Measurements from ENCODE around the gene LIMK1.
"Not testable (repeated sequence)": the region's sequence is repeated elsewhere in the genome, so short reads cannot be mapped to it uniquely, and the experiment has no call there.

LIMK1 gene
- total RNA-seq: 15.9 to 35.9 reads per million in 2 donors

DNA sequence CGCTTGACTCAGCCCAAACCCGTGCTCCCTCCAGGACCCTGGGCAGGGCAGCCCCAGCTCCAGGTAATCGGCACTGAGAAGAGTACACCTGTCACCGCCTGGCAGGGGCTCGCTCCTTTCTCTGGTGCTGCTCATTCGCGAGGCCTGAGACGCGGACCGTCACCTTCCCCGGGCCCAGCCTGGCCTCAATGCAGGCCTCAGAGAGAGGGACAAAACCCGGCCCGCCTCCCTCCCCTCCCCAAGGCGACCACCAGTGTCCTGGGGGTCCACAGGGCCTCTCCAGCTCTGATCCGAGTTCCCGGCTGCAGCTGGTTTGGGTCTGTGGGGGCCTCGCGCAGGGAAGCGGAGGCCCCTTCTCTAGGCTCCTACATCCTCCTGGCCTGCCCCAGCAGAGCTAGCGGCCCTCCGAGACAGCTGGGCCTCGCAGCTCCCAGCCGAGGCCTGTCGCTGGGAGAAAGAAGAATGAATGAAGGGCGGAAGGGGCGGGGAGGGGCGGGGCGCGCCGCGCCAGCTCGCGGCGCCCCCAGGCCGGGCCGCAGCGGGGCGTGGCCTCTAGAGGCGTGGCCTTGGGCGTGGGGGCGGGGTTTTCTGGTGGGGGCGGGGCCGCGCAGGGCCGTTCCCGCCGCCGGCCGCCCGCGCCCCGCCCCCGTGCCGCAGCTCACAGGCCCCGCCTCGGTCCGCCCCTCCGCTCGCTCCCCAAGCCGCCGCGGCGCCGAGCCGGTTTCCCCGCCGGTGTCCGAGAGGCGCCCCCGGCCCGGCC lies at the start of gene LIMK1:
Gene LIMK1, plus strand, starts transcription at position 688 of the 760 bp plus-strand sequence. CDS start 187 bp downstream, outside the sequence.
- DNase-seq: peak; percentile 79

DNA sequence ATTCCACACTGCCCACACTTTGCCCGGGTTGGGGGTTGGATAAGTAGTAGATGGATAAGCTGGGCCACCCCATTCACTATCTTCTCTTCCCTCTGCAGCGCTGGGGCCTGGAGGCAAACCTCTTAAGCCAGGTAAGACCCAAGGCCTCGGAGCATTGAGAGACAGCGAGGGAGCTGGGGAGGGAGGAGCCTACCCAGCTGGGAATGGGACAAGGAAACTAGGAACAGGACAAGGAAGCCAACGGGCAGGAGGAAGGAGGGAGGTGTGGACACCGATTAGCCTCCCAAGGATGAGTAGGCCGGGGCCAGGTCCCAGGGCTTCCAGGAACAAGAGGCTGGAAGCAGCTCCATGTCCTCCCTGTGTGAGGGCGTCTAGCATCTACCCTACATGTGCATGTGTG lies 46.0 kb upstream of the LIMK1 start:
- DNase-seq: no peak

DNA sequence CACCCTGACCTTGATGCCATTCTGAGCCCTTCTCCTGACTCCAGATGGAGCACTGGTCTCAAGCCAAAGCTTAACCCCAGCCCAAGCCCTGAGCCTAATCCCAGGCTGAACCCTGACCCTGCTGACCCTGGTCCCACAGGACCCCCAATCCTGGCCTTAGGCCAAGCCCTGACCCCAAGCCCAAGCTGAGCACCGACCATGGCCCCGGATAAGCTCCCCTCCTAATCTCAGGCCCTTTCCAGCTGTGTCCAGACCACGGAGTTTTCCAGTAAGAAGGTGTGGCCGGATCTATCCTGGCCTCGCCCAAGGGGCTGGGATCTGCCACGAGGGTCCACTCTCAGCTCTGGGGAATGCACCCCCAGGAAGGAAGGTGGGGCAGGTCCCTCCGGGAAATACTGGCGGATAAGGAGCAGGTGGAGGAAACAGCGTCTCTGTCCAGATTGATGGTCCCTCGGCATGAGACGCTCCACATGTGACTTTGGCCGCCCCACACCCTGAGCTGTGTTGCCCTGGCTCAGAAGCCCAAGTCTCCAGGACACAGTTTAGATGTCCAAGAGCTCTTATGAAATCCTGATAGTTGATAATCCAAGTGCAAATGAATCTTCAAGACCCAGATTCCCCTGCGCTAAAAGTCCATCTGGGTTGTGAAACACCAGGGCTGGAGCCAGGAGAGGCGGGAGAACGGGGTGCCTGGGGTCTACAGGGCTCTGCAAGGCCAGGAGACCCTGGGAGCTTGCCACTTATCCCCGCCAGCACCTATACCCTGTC lies 45.2 kb upstream of the LIMK1 start:
- DNase-seq: no peak

DNA sequence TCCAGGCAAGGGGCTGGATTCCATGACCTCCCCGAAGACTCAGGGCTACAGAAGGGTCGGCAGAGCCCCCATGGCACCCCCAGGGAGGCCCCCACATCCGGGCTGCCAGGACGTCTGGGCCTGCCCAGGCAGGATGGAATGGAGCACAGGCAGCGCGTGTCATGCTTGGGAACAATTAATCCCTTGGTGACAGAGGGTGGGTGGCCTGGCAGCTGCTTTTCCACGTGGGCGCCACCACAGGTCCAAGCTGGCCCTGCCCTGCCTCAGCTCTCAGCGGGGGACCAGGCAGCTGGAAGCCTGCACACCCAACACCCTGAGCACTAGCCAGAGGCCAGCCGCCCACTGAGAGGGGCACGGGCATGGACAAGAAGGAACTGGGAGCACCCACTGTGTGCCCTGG lies 44.3 kb upstream of the LIMK1 start:
- DNase-seq: no peak

DNA sequence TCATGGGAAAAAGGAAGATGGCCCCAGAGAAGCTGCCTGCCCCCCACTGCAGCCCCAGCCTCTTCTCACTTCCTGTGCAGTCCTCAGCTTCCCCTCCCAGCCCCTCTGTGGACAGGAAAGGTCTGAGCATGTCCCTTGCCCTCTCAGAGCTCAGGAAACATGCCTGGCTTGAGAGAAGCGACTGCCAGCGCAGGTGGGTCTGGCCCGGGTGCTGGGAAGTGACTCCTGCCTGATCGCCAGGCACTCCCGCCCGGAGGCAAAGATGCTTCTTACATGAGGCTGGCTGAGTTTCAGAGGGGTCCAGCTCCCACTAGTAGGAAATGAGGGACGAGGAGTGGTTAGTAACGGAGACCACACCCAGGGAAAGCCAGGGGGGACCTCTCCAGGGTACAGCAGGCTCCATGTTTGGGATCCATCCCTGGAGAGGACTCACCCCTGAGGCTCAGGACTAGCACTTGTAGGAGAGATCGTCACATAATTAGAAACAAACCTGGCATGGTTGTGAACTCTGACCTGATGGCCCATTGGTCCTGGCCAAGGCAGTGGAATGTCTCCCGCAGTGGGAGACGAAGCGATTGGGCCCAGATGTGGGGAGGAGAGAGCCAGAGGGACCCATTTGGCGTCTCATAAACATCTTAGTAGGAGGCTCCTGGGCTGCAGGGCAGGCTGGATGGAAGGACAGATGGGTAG lies 43.4 kb upstream of the LIMK1 start:
- no peak for DNase-seq

DNA sequence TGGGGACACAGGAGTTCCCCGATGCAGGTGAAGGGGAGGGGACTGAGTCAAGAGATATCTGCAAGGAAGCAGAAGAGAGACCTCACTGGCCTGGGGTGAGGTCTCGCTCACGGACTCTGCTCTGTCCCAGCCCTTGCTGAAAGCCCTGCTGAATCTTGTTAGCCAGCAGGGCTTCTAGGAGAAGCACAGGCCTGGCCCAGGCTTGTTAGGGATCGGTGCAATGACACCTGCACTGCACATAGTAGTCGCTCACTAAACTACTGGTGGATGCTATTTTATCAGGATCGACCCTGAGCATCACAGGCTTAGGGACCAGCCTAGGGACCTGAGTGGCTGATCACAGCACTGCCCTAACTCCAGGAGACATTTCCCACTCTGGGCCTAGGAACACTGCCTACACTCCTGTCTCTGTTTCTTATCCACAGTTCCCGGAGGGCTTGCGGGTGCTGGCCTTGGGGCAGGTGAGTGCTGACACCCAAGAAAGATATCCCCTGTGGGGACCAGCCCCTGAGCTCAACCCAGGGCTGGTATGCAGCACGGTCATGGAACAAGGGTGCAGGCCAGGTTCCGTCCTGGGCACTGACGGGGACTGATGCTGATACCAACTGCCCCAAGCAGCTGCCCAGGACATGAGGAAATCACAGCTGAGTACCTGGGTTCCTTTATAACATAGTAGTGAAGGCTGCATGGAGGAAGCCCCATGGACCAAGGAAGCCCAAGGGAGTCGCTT lies 42.6 kb upstream of the LIMK1 start:
- no peak for DNase-seq

DNA sequence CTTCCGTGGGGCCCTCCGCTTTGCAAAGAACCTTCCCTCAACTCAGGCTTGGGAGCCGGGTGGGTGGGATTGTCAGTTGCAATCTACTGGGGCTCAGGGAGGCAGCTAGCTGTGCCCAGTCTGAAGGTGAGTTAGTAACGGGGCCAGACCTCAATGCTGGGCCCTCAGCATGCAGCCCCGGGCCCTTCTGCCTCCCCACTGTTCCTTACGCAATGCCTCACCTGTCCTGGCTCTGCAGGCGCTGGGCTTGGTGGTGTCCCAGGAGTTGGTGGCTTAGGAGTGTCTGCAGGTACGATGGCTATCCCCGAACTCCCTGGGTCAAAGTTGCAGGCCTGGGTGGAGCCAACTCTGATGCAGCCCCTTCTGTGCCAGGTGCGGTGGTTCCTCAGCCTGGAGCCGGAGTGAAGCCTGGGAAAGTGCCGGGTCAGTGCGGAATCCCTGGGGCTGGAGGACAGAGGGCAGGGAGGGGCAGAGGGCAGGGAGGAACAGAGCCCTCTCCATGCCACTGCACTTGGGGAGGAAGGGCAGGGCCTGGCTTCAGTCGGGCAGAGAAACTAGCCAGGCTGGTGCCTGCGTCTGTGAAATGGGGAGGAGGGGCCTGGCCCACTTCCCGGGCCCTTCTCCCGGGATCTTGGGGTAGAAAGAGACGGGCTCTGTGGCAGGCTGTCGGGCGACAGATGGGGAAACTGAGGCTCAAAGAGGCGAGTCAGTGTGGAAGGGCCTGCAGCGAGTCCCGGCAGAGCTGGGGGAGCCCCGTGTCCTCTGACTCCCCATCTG lies 40.7 kb upstream of the LIMK1 start:
- no peak for DNase-seq

DNA sequence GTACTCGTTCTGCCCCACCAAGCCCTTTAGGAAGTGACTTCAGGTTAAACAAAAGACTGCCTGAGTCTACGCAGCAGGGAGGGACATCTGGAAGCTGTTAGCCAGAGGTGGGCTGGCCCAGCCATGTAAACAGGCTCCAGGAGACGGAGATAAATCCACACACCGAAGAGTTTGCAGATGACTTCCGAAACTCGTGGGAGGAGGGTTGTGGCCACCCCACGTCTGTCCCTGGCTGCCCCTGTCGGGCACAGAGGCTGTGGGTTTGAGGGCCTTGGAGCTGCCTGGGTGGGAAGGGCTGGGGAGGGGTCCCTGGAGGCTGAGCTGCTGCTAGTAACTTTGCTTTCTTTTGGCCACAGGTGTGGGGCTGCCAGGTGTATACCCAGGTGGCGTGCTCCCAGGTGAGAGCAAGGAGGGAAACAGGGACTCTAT lies 40.1 kb upstream of the LIMK1 start:
- no peak for DNase-seq

DNA sequence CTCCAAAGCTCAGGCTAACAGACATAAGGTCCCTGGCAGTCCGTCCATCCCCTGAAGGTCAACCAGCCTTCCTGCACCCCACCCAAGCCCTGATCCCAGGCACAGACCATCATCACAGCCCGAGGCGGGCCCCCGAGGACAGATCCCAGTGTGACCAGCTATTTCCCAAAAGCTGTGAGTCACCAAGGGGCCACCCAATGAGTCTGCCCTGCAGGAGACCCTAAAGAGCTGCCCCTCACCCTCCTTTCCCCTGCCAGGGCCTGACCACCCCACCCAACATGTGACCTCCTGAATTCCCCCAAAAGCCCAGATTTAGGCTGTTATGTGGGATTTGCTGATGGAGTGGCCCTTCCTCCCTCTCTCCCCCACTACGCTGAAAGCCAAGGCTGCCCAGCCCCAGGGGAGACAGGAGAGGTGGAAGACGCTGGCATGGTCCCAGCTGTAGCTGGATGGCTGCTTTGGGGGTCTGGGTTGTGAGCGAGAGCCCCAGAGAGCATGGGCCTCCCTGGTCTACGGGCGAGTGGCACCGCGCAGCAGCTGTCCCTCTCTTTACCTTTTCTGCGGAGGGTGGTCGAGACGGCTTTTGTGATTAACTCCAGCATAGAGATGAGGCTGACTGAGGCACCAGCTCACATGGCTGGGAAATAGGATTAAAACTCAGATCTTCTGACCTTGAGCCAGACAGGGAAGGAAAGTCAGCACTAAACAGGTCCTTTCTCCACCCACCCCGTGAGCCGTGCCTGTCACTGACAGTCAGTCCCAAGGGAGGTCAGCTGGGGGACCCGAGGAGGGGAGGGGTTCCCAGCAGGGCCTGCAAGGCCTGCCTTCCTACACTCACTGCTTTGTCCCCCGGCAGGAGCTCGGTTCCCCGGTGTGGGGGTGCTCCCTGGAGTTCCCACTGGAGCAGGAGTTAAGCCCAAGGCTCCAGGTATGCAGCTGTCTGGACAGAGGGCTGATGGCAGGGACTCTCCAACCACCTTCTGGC lies 38.9 kb upstream of the LIMK1 start:
- DNase-seq: no peak

DNA sequence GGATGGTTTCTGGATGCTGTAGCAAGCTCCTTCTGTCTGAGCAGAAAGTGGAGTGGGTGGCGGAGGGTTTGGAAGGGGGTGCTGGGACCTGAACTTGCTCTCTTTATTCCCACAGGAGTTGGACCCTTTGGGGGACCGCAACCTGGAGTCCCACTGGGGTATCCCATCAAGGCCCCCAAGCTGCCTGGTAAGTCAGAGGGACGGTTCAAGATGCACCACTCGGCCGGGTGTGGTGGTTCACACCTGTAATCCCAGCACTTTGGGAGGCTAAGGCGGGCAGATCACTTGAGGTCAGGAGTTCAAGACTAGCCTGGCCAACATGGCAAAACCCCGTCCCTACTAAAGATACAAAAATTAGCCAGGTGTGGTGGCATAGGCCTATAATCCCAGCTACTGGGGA lies 37.0 kb upstream of the LIMK1 start:
- not testable (repeated sequence) for DNase-seq

DNA sequence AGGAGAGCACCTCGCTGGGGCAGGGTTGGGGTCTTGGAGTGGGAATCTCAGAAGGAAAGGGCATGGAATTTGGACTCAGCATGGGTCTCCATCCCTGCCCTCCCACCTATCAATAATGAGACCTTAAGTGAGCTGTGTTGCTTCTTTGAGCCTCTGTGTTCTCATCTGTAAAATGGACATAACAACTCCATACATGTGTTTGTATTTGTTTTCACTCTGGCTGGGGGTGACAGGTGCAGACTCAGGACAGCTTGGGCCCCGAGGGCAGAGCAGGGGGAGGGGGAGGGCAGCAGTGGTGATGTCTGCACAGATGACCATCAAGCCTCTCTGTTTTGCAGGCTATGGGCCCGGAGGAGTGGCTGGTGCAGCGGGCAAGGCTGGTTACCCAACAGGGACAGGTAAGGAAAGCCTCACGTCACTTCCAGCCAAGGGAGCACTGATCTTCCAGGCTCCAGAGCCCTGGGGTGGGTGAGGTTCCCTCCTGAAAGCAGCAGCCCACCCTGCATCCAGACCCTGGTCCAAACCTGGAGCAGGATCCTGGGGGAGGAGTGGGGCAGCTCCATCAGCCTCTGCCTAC lies 35.7 kb upstream of the LIMK1 start:
- DNase-seq: no peak

DNA sequence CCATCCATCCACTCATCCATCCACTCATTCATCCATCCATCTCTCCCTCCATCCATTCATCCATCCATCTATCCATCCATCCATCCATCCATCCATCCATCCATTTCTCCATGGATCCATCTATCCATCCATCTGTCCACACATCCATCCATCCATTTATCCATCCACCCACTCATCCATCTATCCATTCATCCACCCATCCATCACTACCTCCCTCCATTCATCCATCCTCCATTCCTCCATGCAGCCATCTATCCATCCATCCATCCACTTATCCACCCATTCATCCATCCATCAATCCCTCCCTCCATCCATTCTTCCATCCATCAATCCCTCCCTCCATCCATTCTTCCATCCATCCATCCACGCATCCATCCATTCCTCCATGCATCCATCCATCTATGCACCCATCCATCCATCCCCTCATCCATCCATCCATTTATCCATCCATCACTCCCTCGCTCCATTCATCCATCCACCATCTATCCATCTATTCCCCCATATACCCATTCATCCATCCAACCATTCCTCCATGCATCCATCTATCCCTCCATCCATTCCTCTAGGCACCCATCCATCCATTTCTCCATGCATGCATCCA lies 34.5 kb upstream of the LIMK1 start:
- DNase-seq: no peak

DNA sequence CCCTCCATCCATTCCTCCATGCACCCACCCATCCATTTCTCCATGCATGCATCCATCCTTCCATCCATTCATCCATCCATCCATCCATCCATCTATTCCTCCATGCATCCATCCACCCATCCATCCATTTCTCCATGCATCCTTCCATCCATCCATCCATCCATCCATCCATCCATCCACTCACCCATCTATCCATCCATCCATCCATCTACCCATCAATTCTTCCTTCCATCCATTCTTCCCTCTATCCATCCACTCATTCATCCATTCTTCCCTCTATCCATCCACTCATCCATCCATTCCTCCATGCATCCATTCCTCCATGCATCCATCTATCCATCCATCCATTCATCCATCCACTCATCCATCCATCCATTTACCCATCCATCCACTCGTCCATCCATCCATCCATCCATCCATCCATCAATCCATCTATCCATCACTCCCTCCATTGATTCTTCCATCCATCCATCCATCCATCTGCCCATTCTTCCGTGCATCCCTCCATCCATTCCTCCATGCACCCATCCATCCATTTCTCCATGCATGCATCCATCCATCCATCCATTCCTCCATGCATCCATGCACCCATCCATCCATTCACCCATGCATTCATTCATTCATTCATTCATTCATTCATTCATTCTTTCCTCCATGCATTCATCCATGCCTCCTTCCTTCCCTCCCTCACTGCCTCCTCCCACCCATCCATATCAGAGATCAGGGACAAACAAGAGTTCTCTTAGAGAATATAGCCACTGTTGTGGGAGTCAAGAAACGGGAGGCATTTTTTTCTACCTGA lies 33.4 kb upstream of the LIMK1 start:
- DNase-seq: no peak

DNA sequence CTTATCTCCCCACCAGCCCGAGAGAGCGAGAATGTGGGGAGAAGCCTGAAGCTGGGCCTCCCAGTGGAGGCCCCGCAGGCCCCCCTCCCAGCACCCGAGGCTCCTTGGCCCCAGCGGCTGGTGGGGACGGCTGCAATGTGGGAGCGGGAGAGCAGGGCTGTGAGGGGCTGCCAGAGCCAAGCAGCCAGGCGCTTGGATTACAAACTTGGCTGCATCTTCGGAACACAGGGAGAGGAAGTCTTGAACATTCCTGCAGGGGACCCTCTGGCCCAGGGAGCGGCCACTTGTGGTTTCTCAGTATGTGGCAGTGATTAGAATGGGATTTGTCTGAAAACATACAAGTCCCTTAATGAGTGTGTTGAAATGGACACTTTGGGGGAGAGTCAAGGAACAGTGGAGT lies 32.4 kb upstream of the LIMK1 start:
- DNase-seq: no peak

DNA sequence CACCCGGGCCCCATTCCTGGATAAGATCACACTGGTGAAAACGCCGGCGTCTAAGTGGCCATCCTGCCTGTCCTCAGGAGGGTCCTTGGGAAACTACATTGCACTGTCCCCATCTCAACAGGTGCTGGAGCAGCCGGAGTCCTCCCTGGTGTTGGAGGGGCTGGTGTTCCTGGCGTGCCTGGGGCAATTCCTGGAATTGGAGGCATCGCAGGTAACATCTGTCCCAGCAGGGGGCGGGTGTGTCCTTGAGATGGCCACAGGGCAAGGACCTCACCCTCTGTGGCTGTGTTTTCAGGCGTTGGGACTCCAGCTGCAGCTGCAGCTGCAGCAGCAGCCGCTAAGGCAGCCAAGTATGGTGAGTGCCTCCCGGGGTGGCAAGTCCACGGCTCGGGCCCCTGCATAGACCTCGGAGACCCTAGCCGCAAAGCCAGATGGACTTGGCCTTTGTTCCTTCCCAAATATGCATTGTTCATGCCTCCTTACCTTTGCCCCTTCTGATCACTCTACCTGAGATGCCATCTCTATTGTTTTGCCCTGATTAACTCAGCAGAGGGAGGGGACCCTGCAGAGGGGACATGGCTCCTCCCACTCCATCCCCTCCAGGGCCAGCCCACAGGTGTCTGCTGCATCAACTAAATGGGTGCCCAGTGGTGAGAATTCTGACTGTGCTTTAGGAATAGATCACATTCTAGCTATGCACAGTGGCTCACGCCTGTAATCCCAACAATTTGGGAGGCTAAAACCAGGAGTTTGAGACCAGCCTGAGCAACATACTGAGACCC lies 31.8 kb upstream of the LIMK1 start:
- no peak for DNase-seq

DNA sequence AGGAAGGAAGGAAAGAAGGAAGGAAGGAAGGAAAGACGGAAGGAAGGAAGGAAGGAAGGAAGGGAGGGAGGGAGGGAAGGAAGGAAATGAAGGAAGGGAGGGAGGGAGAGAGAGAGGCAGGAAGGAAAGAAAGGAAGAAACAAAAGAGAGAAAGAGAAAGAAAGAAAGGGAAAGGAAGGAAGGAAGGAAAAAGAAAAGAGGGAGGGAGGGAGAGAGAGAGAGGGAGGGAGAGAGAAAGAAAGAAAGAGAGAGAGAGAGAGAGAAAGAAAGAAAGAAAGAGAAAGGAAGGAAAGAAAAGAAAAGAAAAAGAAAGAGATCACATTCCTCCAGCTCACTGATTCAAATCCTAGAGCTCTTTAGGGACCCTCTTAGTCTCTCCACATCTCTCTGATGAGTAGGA lies 31.0 kb upstream of the LIMK1 start:
- no peak for DNase-seq

DNA sequence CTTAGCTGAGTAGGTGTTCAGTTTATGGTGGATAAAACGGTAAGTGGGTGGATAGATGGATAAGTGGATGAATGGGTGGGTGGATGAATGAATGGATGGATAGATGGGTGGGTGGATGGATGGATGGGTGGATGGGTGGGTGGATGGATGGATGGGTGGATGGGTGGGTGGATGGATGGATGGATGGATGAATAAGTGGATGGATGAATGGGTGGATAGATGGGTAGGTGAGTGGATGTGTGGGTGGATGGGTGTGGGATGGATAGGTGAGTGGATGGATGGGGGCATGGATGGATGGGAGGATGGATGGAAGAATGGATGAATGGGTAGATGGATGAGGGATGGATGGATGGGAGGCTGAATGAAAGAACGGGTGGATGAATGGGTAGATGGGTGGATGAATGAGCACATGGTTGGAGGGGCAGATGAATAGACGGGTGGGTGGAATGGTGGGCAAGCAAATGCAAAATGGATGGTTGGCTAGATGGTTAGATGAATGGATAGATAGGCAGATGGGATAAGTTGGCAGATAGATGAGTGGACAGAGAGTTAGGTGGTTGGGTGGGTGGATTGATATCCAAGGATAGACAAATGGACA lies 29.9 kb upstream of the LIMK1 start:
- no peak for DNase-seq
